Activated CD4-positive, alpha-beta T cell treated with anti-CD3 and anti-CD28 coated beads for 24 hours (primary cell): ENCODE data around the gene YES1.

ENCODE experiments used
- DNase-seq, 2 donors: peaks; one replicate each; pipeline ENCODE4 v3.0.0-alpha.2; 2020; ENCODE audit warnings: low read depth in 2 of 2

The YES1 gene

GRCh38 chr18:811892-812375, at the start of gene YES1:
Gene YES1 (minus strand): TSS chr18:812242. CDS start chr18:756827, 55,415 bp downstream.
- DNase-seq = no peak

DNA sequence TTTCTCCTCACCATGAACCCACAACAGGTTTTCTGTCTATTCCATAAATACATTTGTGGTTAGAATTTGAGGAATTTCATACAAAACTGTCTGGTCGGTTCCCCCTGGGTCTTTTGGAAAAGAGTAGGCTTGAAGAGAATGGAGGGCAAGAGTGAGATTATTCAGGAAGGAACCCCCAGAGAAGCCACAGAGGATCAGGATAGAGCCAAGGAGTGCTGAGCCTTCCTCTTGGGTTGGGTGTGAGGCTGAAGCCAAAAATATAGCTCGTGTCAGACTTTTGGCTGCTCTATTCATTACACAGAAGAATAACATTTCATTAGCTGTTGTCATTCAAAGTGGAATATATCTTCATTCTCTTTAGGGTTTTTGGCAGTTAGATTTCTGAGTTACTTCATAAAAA, 45.9 kb upstream of the YES1 start:
- no peak for DNase-seq

GRCh38 chr18:853471-853870, 41.4 kb upstream of the YES1 start:
- DNase-seq = no peak

DNA sequence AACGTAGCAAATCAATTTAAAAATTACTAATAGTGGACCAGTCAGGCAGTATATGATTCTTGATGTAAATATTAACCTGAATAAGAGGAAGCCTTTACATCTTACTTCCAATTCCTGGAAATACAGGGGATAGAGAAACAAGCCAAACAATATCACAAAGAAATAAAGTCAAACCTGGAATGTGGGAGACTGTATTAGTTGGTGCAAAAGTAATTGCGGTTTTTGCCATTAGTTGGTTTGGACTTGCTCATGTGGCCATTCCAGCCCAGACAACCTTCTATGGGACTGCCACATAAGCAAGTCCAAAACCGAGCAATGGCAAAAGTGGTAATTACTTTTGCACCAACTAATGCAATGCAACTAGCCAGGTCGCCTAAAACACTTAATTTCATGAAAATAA, 38.9 kb upstream of the YES1 start:
- no peak for DNase-seq

DNA sequence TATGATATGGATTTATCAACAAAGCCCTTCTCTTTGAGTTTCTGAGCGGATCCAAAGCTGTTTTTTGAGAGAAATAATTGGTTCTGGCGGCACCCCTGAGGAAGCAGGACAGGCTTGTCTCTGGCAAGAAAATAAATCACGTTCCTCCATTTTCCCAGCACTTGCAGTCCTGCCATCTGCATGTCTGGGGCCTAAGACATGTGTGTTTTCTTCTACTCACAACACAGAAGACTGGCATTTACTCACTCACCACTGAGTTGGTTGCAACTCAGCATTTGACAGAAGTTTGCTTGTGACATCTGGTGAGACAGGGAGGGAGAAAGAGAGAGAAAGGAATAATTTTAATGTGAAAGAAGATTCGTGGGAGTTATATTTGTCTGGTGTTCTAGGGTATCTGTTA, 37.0 kb upstream of the YES1 start:
- DNase-seq = no peak

- no peak for DNase-seq
Measured at GRCh38 chr18:848062-848861, 36.2 kb upstream of the YES1 start.

DNA sequence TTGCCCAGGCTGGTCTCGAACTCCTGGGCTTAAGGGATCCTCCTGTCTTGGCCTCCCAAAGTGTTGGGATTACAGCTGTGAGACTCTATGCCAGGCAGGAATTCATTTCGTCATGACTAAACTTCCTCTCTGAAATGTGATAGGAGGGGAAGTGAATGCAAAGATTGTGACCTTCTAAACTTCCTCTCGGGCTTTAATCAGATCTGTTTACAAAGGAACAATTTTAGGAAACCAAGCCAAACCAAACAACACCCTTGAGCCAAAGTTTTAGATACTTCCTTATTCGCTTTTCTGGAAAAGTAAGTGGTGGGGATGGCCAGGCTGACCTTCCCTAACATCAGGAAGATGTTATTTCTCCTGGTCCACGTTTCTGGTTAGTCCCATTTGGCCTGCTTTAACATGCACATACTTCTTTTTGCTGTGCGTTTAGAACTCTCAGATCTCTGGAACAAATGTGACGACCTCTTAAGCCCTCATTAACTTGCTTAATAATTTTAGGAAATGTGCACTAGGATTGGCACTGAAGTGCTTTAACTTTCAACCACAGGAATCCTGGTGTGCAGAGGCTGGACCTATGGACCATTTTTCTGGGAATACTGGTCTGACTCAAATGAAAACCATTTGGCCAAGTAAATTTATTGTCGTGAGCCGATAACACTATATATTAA, 33.2 kb upstream of the YES1 start:
- no peak for DNase-seq

- DNase-seq = no peak
Measured at GRCh38 chr18:841647-842370, 29.8 kb upstream of the YES1 start.

GRCh38 chr18:840516-840915, 28.5 kb upstream of the YES1 start:
- DNase-seq = no peak

GRCh38 chr18:840023-840408, 28.0 kb upstream of the YES1 start:
- no peak for DNase-seq

DNA sequence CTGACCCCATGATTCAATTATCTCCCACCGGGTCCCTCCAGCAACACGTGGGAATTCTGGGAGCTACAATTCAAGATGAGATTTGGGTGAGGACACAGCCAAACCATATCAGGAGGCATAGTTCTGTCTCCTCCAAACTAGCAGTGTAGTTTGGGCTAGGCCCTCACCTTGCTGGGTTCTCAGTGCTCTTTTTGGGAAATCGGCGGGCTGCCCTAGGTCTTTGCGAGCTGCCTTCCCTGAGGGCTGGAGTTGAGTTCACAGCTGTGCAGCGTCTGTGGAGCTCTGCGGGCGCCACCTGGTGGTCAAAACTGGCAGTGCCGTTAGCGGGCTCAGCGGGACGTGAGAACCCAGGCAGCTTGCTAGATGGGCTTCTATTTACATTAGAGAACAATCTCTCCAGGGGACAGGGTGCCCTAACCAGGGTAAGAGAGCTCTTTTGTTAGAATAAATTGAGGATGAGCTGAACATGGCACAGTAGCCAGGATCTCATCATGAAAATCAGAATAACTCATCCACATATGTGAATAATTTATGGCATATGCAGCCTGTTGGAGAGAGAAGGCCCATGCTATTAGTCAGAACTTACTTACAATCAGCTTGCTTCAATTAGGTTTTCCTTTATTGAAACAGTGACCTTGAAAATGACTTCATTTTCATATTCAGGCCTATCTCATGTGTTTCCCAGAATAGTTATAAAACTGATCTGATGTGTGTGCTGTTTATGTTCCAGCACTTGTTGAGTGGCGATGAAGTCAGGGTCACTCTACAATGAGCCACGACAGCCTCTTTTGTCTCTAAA, 27.4 kb upstream of the YES1 start:
- peak; percentile 89 to 91 for DNase-seq

DNA sequence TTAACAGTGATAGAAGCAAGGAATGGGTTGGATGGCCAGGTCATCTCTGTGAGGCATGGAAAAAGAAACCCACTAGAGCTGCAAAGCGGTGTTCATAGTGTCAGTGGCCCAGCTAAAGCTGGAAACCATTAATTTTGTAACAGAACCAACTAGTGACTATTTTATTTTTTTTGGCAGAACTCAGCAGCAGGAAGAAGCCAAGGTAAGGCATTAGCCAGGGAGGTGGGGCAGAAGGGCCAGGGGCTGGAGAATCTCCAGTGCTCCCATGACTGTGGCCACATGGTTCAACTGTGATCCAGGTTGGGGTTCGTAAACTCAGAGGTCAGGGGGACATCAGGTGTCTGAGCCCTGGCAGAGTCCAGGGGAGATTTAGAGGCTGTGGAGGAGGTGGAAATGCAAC, 25.9 kb upstream of the YES1 start:
- DNase-seq = no peak

GRCh38 chr18:834082-834720, 22.2 kb upstream of the YES1 start:
- DNase-seq = no peak

DNA sequence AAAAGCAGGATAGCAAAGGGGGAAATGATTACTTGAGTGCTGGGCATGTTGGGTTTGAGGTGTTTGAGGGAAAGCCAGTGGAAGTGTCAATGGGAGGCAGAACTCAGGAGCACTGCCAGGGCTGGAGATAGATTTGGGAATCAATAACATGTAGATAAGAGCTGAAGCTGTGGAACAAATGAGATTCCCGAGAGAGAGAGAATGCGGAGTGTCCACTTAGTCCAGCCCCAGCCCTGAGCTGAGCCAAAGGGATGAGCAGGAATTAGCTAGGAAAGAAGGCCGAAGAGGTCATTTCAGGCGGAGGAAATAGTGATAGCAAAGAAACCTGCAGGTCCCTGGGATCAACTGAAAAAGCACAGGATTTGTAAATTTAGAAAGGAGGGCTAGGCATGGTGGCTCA, 21.2 kb upstream of the YES1 start:
- DNase-seq = no peak

DNA sequence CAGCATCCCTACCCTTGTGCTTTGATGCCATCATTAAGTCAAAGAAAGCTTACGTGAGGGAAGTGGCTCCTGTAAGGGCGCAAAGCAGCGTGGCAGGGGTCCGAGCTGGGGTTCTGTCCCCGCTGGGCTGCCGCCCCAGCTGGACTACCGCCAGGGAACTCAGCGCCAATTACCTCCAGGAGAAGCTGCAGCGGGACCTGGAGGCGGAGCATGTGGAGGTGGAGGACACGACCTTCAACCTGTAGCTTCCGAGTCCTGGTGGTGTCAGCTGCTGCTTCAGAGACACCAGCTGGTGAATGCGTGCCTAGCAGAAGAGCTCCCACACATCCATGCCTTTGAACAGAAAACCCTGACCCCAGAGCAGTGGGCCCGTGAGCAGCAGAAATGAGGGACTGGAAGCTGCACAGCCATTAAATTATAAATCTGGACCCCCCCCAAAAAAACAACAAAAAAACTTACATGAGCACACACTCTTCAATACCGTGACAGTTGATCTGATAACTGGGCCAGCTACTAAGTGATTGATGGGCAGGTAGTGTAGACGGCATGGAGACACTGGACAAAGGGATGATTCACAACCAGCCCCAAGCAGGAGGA, 20.1 kb upstream of the YES1 start:
- DNase-seq = no peak

DNA sequence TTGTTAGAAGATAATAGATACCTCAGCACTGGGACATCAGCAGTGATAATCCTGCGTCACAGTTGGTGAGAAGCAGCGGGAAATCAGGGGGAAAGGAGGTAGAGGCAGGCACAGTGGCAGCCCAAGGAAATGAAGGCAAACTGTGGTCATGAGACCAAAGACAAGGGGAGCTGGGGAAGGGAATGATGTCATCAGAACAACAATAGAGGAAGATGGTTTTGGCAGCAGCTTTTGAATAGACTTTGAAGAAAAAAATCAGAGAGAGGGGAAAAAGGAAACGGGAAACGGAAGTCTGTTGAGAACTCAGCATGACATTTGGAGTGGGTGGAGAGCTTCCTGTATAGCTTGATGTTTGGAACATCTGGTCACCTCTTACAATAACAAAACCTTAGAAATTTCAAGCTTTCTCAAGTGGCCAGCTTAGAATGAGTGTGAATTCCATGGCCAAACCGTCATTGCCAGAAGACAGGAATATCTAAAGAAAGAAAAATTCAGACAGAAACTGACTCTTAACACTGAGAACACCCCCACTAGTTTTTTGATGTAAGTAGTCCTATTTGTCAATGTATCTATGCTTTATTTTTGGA, 18.4 kb upstream of the YES1 start:
- no peak for DNase-seq

GRCh38 chr18:829432-829831, 17.4 kb upstream of the YES1 start:
- no peak for DNase-seq

DNA sequence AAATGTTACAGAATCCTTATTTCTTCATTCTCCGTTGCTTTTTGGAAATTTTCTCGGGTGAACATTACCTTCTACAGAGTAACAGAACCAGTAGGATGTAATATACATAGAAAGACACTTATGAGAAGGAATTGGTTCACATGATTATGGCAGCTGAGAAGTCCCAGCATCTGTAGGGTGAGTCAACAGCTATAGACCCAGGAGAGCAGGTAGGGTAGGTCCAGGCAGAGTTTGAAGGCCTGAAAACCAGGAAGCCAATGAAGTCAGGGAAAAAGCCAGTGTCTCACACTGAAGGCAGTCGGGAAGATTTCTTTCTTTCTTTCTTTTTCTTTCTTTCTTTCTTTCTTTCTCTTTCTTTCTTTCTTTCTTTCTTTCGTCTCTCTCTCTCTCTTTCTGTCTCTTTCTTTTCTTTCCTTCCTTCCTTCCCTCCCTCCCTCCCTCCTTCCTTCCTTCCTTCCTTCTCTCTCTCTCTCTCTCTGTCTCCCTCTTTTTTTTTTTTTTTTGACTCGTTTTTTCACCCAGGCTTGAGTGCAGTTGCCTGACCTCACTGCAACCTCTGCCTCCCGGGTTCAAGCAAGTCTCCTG, 15.1 kb upstream of the YES1 start:
- no peak for DNase-seq

DNA sequence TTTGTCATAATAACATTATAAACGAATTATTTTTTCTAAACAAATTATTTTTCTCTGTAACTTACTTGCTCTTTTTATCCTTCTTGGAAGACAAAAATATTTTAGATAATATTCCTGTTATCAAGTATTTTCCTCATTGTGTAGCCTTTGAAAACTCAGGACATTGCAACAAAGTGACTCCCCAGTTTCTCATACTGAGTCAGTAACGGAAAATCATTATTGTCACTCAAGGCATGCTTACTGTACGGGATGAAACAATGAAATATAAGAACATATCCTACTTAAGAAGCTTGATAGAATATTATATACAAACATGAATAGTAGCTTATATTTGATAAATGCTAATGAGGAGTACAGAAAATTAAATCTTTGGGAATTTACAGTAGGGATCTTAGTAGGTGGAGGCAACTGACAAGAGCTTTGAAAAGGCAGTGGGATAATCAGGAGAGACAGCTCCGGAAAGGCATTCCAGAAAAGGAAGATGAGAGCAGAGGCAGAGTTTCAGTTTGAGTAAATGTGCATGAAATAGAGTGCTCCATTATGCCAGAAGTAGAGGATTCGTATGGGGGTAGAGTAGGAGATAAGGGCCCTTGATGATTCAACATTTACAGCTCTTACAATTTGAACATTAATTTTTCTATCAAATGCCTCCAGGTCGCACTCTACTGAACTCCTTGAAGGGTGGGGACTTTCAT, 14.0 kb upstream of the YES1 start:
- DNase-seq = no peak

- no peak for DNase-seq
Measured at GRCh38 chr18:824179-824578, 12.1 kb upstream of the YES1 start.
